Astrocyte of the hippocampus (primary cell): ENCODE data around the gene MERTK.
"Not testable (repeated sequence)": the region's sequence is repeated elsewhere in the genome, so short reads cannot be mapped to it uniquely, and the experiment has no call there.

Source experiments
- DNase-seq: peaks from one replicate; pipeline ENCODE4 v3.0.0; 2011; ENCODE audit warnings: low read depth, low spot score

The MERTK gene

GRCh38 chr2:111945444-111946293 is 47.3 kb downstream of the MERTK start:
- DNase-seq = no peak

DNA sequence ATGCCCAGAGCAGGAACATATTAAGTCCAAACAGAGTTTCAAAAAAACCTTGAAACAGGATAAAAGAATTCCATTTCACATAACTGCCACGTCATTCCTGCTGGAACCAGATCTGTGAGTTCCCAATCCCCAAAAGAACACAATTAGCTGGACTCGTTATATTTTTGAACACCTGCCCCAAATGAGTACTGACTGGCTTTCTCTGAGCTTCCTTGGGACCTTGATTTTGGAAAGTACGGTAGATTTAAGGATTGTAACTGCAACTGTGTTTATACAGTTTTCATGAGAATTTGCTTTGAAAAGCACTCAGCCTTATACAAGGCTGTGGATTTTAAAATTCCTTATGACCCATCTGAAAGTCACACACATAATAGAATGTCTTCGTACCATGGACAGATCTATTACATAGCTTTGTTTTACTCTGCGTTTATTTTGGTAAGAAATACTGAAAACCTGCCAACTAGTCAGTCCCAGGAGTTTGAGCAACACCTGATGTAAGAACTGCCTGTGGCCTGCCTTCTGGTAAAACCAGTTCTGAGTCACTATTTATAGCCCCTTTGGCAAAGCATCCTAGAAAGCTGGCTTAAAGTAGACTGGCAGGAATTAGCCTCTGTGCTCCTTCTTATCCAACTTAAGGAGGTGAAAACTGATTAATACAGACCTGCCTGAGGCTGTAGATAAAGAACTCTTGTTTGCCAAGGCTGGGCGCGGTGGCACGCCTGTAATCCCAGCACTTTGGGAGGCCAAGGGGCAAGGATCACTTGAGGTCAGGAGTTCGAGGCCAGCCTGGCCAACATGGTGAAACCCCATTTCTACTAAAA is 48.1 kb downstream of the MERTK start:
- DNase-seq = peak; percentile 91

GRCh38 chr2:111947219-111947618 is 48.8 kb downstream of the MERTK start:
- no peak for DNase-seq

DNA sequence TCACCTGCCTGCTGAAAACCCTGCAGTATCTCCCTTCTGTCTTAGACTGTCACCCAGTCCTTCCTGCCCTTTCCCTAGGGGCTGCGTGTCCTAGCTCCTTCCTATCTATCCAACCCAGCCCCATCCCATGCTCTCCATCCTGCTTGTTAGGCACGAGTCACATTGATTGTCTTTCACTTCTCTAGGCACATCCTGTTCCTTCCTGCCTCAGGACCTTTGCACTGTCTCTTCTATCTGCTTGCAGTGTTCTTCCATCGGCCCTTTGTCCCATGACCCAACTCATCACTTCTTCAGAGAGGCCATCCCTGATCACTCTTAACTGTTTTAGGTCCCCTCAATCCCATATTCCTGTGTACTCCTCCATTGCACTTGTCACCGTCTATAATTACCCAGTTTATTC is 50.4 kb downstream of the MERTK start:
- no peak for DNase-seq

- DNase-seq = no peak
Measured at GRCh38 chr2:111950236-111950635, 51.8 kb downstream of the MERTK start.

GRCh38 chr2:111951486-111951885 is 53.1 kb downstream of the MERTK start:
- DNase-seq = no peak

- no peak for DNase-seq
Measured at GRCh38 chr2:111952871-111953452, 54.6 kb downstream of the MERTK start.

DNA sequence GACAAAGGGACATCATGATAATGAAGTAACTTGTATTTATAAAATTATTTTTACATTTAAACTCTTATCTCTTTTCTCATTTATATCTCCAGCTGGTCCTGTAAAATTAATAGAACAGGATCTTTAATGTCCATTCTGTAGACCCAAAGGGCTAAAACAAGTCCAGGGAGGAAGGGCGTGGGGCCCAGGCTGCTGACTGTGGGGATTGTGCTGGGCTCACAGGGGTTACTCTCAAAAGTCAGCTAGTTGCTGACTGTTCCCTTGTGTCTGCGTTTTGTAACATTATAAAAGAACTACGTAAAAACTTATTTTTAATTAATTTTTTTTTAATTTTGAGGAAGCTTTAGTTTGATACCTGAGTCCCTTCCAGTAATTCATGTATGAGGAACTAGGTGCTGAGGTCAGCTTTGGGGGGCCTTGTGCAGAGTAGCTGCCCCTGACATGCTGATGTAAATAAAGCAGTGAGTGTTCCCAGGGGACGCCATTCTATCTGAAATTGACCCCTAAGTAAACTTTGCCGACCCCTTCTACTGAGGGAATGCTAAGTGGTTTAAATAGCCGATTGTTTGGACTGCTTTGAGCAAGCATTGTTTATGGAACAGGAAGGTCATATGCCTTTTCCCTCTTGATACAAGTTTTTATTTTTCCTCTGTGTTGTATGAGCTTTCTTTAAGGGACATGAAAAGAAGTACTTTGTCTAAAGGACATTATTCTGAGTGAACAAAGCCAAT is 56.4 kb downstream of the MERTK start:
- no peak for DNase-seq

DNA sequence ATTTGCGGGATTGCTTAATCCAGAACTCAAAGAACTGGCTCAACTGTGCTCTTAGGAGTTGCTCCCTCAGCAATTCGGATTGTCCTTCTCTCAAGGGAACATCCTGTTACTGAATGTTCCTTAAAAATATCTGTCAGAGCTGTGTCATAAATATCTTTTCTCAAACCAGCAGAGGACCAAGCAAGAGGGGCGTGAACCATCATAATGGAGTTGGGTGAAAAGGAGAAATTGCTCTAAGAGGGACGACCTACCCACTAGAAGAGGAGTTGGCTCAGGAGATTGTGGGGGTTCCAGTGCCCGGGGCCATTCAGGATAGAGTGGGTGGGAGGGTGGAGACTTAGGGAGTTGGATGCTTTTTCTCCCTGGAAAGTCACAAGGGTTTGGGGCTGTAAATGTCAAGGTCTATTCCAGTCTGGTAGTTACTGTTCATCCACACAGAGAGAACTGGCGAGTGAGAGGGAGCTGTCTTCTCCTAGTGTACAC is 59.5 kb downstream of the MERTK start:
- no peak for DNase-seq

- DNase-seq = no peak
Measured at GRCh38 chr2:111958901-111959300, 60.5 kb downstream of the MERTK start.

DNA sequence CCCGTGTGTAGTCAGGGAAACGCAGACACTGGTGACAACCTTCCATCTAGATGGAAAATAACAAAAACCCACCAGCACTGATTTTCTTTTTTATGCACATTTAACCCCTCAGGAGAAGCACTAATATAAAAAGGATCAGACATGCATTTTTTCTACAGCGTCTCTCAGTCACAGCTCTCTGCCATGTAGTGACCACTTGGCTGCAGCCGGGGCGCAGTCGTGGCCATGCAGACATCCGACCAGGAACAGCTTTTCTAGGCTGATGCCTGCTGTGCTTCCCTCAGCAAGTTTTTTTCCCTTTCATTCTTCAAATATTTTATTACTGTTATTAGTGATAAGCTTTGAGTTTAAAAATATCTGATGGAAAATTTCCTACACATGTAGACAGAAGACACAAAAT is 63.3 kb downstream of the MERTK start:
- DNase-seq = no peak

GRCh38 chr2:111963086-111963485 is 64.7 kb downstream of the MERTK start:
- DNase-seq = not testable (repeated sequence)

DNA sequence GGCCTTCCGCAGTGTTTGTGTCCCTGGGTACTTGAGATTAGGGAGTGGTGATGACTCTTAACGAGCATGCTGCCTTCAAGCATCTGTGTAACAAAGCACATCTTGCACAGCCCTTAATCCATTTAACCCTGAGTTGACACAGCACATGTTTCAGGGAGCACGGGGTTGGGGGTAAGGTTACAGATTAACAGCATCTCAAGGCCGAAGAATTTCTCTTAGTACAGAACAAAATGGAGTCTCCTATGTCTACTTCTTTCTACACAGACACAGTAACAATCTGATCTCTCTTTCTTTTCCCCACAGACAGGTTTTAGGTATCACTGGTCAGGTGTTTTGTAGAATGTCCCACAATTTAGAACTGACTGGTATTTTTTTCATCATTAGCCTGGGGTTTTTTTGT is 65.1 kb downstream of the MERTK start:
- DNase-seq = not testable (repeated sequence)

DNA sequence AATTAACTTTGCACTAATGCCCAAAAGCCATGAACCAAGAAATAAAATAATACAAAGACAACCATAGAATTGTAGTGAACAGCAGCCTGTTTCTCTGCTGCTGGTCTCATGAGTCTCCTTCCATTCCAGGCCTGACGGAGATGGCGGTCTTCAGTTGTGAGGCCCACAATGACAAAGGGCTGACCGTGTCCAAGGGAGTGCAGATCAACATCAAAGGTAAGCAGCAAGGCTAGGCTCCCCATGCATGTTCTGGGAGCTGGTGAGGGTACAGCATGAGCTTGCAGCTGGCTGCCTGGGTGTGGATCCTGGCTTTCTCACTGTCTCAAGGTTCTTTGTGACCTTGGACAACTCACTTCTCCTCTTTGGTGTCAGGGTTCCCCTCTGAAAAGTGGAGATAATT is 66.7 kb downstream of the MERTK start:
- no peak for DNase-seq

GRCh38 chr2:111966241-111966640 is 67.8 kb downstream of the MERTK start:
- DNase-seq = no peak

- DNase-seq = no peak
Measured at GRCh38 chr2:111967018-111967417, 68.6 kb downstream of the MERTK start.

- DNase-seq = no peak
Measured at GRCh38 chr2:111970453-111970852, 72.0 kb downstream of the MERTK start.

DNA sequence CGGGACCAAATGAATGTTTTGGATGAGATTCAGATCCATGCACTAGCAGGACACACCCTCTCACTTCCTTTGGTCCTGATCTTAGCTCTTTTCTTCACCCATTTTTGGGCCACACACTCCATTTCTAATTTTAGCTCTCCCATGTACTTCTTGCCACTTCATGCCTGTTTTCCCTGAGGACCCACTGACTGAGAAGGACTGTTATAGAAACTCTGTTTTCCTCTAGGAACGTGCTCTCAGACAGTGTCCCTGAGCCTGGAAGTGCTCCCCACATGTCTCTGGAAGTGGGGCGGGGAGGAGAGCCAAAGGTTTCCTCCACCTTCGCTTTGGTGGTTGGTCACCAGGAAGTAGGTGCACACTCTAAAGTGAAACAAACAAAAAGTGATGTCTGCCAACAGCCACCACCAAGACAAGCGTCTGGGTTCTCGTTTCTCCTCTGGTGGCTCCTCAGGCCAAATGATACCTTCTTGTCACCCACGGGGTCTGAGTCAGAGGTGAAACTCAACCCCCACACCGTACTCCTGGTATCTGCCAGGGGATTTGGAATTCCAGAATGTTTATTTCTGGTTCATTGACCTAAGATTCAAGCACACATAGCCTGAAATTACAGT is 74.7 kb downstream of the MERTK start:
- peak; percentile 9 for DNase-seq

- DNase-seq = no peak
Measured at GRCh38 chr2:111973701-111974100, 75.3 kb downstream of the MERTK start.

- DNase-seq = peak; percentile 80
Measured at GRCh38 chr2:111975053-111975552, 76.7 kb downstream of the MERTK start.

DNA sequence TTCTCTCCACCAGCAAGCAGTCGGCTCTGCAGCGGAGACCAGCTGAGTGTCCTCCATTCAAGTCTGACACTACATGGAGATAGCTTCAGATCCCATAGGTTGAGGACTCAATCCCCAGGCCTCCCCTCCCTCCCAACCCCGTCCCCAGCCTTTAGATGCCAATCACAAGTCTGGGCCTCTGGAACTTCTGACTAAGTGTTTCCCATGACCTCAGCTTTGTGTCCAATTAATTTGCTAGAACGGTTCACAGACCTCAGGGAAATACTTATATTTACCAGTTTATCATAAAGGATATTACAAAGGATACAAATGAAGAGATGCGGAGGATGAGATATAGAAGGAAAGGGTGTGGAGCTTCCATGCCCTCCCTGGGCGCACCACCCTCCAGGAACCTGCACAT is 77.4 kb downstream of the MERTK start:
- peak; percentile 9 for DNase-seq
